HepG2 (cell line): ENCODE results near the gene PDE6C. TPM values are rescaled to one million over a fixed set of nuclear protein-coding genes. Genes with fewer than 3 reads are reported as not detected.

Source experiments
- BCL6 ChIP-seq: IDR thresholded peaks from 2 replicates; pipeline ENCODE4 v1.6.1; 2016; ENCODE audit warnings: missing genetic modification reagents, missing compliant biosample characterization
- POLR2AphosphoS5 ChIP-seq: IDR thresholded peaks from 2 replicates; pipeline ENCODE4 v1.6.1; 2012; ENCODE audit warnings: low read depth, low read length
- RBM22 ChIP-seq: fragments of 200-400 bp; formaldehyde crosslinking; optimal IDR thresholded peaks from 2 replicates; pipeline ENCODE3; 2017; ENCODE audit warnings: mild to moderate bottlenecking, low read length, moderate library complexity
- SUZ12 ChIP-seq: fragments of 150-350 bp; IDR thresholded peaks from 2 replicates; pipeline ENCODE4 v1.6.1; 2014; ENCODE audit warnings: low read depth, low read length
- TP53 ChIP-seq: sonication (generic); formaldehyde crosslinking; conservative IDR thresholded peaks from 2 replicates; pipeline ENCODE4 v1.4.0; 2020; ENCODE audit warnings: missing genetic modification reagents
- ZHX2 ChIP-seq, 2 experiments: sonication (generic) in 1 of 2; formaldehyde crosslinking in 1 of 2; IDR thresholded peaks; 2 replicates each; pipeline versions ENCODE4 v1.6.1 to v1.9.0; 2014 to 2022; ENCODE audit warnings: antibody characterized with exemption in 1 of 2, borderline replicate concordance in 1 of 2, inconsistent platforms in 1 of 2, low read depth in 1 of 2, missing genetic modification reagents in 1 of 2
- ZNF260 ChIP-seq: sonication (generic); formaldehyde crosslinking; IDR thresholded peaks from 2 replicates; pipeline ENCODE4 v1.4.0; 2020; ENCODE audit warnings: missing genetic modification reagents, low read depth, mild to moderate bottlenecking, borderline replicate concordance
- ZNF441 ChIP-seq: sonication (generic); formaldehyde crosslinking; IDR thresholded peaks from 2 replicates; pipeline ENCODE4 v1.7.0; 2021; ENCODE audit warnings: missing genetic modification reagents, borderline replicate concordance
- polyA plus RNA-seq, 8 experiments: library from polyadenylated mRNA; depleted of rRNA in 3 of 8; stranded (reverse) in 7 of 8; unstranded in 1 of 8; fragments of >200 nt; fragmentation: Illumina TruSeq in 4 of 8; extraction: Trizol in 4 of 8; gene quantifications; 2 replicates each; pipeline versions ENCODE4 v1.2.1 to v1.2.3, GENCODE V29; 2011 to 2016; ENCODE audit warnings: low read depth in 4 of 8, missing spikeins in 1 of 8, mixed read lengths in 1 of 8; ENCODE audit not compliant: insufficient read depth in 1 of 8
- total RNA-seq, 5 experiments: library from RNA; depleted of rRNA; stranded (reverse); fragments of >200 nt; fragmentation: Illumina TruSeq; extraction: Trizol; gene quantifications; 2 replicates each; pipeline ENCODE4 v1.2.3, GENCODE V29; 2016; ENCODE audit warnings: low read depth in 1 of 5
- TF ChIP-seq, protein P1 (sequence below): sonication (generic); formaldehyde crosslinking; IDR thresholded peaks from 2 replicates; pipeline ENCODE4 v1.8.1; 2023; ENCODE audit warnings: mild to moderate bottlenecking, missing genetic modification reagents
- TF ChIP-seq, protein P2 (sequence below): sonication (generic); formaldehyde crosslinking; IDR thresholded peaks from 2 replicates; pipeline ENCODE4 v1.9.0; 2021; ENCODE audit warnings: mild to moderate bottlenecking, missing genetic modification reagents
- TF ChIP-seq, protein P3 (sequence below): sonication (generic); formaldehyde crosslinking; IDR thresholded peaks from 2 replicates; pipeline ENCODE4 v1.4.0; 2020; ENCODE audit warnings: mild to moderate bottlenecking, missing genetic modification reagents

The PDE6C gene
- total and polyA plus RNA-seq, 2 of the 13 experiments (the other 11 are each of a cell fraction or from before 2014, with no cell fraction given), result 0.64 TPM; not detected in 1

- TF ChIP-seq, protein P1, sequence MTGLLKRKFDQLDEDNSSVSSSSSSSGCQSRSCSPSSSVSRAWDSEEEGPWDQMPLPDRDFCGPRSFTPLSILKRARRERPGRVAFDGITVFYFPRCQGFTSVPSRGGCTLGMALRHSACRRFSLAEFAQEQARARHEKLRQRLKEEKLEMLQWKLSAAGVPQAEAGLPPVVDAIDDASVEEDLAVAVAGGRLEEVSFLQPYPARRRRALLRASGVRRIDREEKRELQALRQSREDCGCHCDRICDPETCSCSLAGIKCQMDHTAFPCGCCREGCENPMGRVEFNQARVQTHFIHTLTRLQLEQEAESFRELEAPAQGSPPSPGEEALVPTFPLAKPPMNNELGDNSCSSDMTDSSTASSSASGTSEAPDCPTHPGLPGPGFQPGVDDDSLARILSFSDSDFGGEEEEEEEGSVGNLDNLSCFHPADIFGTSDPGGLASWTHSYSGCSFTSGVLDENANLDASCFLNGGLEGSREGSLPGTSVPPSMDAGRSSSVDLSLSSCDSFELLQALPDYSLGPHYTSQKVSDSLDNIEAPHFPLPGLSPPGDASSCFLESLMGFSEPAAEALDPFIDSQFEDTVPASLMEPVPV (CRISPR knock-in tag), result no peak
- no peak for TF ChIP-seq ZNF441 (CRISPR knock-in tag)
- TF ChIP-seq RBM22, result peak; percentile 89
- TF ChIP-seq BCL6 (CRISPR knock-in tag), result no peak
- no peak for TF ChIP-seq ZHX2 (IDR thresholded peaks at IDR 0.05; ENCODE audit: low read depth)
- no peak for TF ChIP-seq ZHX2 (CRISPR knock-in tag; IDR thresholded peaks at IDR 0.05; ENCODE audit: borderline replicate concordance)
- TF ChIP-seq TP53 (CRISPR knock-in tag), result no peak
- TF ChIP-seq, protein P2, sequence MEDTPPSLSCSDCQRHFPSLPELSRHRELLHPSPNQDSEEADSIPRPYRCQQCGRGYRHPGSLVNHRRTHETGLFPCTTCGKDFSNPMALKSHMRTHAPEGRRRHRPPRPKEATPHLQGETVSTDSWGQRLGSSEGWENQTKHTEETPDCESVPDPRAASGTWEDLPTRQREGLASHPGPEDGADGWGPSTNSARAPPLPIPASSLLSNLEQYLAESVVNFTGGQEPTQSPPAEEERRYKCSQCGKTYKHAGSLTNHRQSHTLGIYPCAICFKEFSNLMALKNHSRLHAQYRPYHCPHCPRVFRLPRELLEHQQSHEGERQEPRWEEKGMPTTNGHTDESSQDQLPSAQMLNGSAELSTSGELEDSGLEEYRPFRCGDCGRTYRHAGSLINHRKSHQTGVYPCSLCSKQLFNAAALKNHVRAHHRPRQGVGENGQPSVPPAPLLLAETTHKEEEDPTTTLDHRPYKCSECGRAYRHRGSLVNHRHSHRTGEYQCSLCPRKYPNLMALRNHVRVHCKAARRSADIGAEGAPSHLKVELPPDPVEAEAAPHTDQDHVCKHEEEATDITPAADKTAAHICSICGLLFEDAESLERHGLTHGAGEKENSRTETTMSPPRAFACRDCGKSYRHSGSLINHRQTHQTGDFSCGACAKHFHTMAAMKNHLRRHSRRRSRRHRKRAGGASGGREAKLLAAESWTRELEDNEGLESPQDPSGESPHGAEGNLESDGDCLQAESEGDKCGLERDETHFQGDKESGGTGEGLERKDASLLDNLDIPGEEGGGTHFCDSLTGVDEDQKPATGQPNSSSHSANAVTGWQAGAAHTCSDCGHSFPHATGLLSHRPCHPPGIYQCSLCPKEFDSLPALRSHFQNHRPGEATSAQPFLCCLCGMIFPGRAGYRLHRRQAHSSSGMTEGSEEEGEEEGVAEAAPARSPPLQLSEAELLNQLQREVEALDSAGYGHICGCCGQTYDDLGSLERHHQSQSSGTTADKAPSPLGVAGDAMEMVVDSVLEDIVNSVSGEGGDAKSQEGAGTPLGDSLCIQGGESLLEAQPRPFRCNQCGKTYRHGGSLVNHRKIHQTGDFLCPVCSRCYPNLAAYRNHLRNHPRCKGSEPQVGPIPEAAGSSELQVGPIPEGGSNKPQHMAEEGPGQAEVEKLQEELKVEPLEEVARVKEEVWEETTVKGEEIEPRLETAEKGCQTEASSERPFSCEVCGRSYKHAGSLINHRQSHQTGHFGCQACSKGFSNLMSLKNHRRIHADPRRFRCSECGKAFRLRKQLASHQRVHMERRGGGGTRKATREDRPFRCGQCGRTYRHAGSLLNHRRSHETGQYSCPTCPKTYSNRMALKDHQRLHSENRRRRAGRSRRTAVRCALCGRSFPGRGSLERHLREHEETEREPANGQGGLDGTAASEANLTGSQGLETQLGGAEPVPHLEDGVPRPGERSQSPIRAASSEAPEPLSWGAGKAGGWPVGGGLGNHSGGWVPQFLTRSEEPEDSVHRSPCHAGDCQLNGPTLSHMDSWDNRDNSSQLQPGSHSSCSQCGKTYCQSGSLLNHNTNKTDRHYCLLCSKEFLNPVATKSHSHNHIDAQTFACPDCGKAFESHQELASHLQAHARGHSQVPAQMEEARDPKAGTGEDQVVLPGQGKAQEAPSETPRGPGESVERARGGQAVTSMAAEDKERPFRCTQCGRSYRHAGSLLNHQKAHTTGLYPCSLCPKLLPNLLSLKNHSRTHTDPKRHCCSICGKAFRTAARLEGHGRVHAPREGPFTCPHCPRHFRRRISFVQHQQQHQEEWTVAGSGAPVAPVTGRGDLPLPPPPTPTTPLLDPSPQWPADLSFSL, result no peak
- TF ChIP-seq ZNF260, result no peak
- TF ChIP-seq SUZ12, result no peak
- peak; percentile 56 for TF ChIP-seq POLR2AphosphoS5
- TF ChIP-seq, protein P3, sequence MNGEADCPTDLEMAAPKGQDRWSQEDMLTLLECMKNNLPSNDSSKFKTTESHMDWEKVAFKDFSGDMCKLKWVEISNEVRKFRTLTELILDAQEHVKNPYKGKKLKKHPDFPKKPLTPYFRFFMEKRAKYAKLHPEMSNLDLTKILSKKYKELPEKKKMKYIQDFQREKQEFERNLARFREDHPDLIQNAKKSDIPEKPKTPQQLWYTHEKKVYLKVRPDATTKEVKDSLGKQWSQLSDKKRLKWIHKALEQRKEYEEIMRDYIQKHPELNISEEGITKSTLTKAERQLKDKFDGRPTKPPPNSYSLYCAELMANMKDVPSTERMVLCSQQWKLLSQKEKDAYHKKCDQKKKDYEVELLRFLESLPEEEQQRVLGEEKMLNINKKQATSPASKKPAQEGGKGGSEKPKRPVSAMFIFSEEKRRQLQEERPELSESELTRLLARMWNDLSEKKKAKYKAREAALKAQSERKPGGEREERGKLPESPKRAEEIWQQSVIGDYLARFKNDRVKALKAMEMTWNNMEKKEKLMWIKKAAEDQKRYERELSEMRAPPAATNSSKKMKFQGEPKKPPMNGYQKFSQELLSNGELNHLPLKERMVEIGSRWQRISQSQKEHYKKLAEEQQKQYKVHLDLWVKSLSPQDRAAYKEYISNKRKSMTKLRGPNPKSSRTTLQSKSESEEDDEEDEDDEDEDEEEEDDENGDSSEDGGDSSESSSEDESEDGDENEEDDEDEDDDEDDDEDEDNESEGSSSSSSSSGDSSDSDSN (CRISPR knock-in tag), result 0 out of 2 replicates have a peak, but pooled peaks have one; percentile 9
These were observed 16.8 kb upstream of the PDE6C start (continued) for GRCh38 chr10:93595378-93596161.
